ENCODE measurements around the gene CHRNB1. TPM values are rescaled to one million over a fixed set of nuclear protein-coding genes. Genes with fewer than 3 reads are reported as not detected.

Gene CHRNB1
- total and polyA plus RNA-seq, 10 of the 15 experiments (the other 5 are each of a cell fraction or from before 2014, with no cell fraction given) = 5.8 to 14.8 (median 11.3) TPM

DNA sequence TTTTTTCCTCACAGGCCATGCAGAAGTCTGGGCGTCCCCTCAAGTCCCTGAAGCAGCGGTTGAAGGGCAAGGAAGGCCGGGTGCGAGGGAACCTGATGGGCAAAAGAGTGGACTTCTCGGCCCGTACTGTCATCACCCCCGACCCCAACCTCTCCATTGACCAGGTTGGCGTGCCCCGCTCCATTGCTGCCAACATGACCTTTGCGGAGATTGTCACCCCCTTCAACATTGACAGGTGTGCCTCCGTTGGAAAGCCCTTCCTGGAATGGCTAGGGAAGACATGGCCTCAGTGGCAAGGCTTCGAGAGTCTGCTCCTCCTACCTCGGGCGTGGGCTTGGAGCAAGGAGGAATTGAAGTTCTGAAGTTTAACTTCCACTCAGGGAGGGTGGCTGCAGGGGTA, 52.8 kb downstream of the CHRNB1 start:
- H3K36me3 ChIP-seq (ENCODE audit: control insufficient read depth in 2 of 2, insufficient read depth in 2 of 2, low read length in 1 of 2) = peaks cover 48 to 53% of the 10 kb centered on the region in 2 experiments
- H3K9ac ChIP-seq (ENCODE audit: control insufficient read depth, insufficient read depth, low read length) = no peak overlapping the region
- CTCF ChIA-PET = interaction anchor here (0.7 kb wide), 1 partner anchor 17 kb away, joined by 3 read pairs; no protein-coding TSS in a partner anchor
- no peak for FAIRE-seq
- BruUV-seq (replicated peaks) = no TSS peak
- 95% methylated on average over 14 of the region's 14 CpGs for WGBS (ENCODE audit: insufficient coverage, insufficient replicate concordance, low lambda C conversion rate, missing lambda C conversion rate)
- ATAC-seq = no peak
- DNase-seq (ENCODE audit: low read depth, low spot score) = no peak
- H2AFZ ChIP-seq (ENCODE audit: control insufficient read depth, low read depth, low read length) = no peak overlapping the region
- intact Hi-C loops (cut with micrococcal nuclease; ENCODE audit: unreplicated experiment) (no loop called here), in situ Hi-C loops (cut with MboI) (no loop called here)
- no peak overlapping the region for H3K4me2 ChIP-seq (ENCODE audit: control insufficient read depth, insufficient read depth)
- peaks cover 22% of the 10 kb centered on the region for H3K79me2 ChIP-seq (ENCODE audit: control insufficient read depth, insufficient read depth, low read length)
- no peaks in the 10 kb centered on the region for H3K27me3 ChIP-seq (replicated peaks in 1 of 2; ENCODE audit: control insufficient read depth in 2 of 2, insufficient read depth in 2 of 2, low read length in 1 of 2)
- H3K4me1 ChIP-seq (ENCODE audit: control insufficient read depth, insufficient read depth, low read length) = no peaks in the 10 kb centered on the region
- POLR2A ChIA-PET = interaction anchor here (0.6 to 1.1 kb wide), 2 partner anchors 54 to 57 kb away, joined by 3 read pairs; no protein-coding TSS in a partner anchor
- H3K27ac ChIP-seq (ENCODE audit: control insufficient read depth, insufficient read depth) = no peak overlapping the region
- RAD21 ChIA-PET (ENCODE audit: unreplicated experiment) = no interaction called here
- no peaks in the 10 kb centered on the region for H3K9me3 ChIP-seq (replicated peaks; ENCODE audit: control insufficient read depth, insufficient read depth, low read length)
- H4K20me1 ChIP-seq (ENCODE audit: control insufficient read depth, insufficient read depth) = peaks cover 7% of the 10 kb centered on the region
- no peak overlapping the region for H3K4me3 ChIP-seq
- SMC1A ChIA-PET (ENCODE audit: uncharacterized antibody, unreplicated experiment) = interaction anchor here (0.9 kb wide), 1 partner anchor 11 kb away, joined by 3 read pairs; no protein-coding TSS in a partner anchor
- no peak for TF ChIP-seq ZNF622 (IDR thresholded peaks at IDR 0.05)
- TF ChIP-seq, protein P1, sequence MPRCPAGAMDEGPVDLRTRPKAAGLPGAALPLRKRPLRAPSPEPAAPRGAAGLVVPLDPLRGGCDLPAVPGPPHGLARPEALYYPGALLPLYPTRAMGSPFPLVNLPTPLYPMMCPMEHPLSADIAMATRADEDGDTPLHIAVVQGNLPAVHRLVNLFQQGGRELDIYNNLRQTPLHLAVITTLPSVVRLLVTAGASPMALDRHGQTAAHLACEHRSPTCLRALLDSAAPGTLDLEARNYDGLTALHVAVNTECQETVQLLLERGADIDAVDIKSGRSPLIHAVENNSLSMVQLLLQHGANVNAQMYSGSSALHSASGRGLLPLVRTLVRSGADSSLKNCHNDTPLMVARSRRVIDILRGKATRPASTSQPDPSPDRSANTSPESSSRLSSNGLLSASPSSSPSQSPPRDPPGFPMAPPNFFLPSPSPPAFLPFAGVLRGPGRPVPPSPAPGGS (IDR thresholded peaks at IDR 0.05; ENCODE audit: borderline replicate concordance, insufficient read depth, low read depth, low read length, poor library complexity, severe bottlenecking) = no peak
- no peak for TF ChIP-seq CEBPB (IDR thresholded peaks at IDR 0.05; ENCODE audit: borderline replicate concordance in 1 of 2, low read depth in 2 of 2, low read length in 2 of 2)
- TF ChIP-seq NRF1 (conservative IDR thresholded peaks at IDR 0.05; ENCODE audit: low read depth, low read length) = no peak
- TF ChIP-seq, protein P2, sequence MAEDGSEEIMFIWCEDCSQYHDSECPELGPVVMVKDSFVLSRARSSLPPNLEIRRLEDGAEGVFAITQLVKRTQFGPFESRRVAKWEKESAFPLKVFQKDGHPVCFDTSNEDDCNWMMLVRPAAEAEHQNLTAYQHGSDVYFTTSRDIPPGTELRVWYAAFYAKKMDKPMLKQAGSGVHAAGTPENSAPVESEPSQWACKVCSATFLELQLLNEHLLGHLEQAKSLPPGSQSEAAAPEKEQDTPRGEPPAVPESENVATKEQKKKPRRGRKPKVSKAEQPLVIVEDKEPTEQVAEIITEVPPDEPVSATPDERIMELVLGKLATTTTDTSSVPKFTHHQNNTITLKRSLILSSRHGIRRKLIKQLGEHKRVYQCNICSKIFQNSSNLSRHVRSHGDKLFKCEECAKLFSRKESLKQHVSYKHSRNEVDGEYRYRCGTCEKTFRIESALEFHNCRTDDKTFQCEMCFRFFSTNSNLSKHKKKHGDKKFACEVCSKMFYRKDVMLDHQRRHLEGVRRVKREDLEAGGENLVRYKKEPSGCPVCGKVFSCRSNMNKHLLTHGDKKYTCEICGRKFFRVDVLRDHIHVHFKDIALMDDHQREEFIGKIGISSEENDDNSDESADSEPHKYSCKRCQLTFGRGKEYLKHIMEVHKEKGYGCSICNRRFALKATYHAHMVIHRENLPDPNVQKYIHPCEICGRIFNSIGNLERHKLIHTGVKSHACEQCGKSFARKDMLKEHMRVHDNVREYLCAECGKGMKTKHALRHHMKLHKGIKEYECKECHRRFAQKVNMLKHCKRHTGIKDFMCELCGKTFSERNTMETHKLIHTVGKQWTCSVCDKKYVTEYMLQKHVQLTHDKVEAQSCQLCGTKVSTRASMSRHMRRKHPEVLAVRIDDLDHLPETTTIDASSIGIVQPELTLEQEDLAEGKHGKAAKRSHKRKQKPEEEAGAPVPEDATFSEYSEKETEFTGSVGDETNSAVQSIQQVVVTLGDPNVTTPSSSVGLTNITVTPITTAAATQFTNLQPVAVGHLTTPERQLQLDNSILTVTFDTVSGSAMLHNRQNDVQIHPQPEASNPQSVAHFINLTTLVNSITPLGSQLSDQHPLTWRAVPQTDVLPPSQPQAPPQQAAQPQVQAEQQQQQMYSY (CRISPR knock-in tag; IDR thresholded peaks at IDR 0.05) = no peak
- TF ChIP-seq, protein P3, sequence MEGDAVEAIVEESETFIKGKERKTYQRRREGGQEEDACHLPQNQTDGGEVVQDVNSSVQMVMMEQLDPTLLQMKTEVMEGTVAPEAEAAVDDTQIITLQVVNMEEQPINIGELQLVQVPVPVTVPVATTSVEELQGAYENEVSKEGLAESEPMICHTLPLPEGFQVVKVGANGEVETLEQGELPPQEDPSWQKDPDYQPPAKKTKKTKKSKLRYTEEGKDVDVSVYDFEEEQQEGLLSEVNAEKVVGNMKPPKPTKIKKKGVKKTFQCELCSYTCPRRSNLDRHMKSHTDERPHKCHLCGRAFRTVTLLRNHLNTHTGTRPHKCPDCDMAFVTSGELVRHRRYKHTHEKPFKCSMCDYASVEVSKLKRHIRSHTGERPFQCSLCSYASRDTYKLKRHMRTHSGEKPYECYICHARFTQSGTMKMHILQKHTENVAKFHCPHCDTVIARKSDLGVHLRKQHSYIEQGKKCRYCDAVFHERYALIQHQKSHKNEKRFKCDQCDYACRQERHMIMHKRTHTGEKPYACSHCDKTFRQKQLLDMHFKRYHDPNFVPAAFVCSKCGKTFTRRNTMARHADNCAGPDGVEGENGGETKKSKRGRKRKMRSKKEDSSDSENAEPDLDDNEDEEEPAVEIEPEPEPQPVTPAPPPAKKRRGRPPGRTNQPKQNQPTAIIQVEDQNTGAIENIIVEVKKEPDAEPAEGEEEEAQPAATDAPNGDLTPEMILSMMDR (IDR thresholded peaks at IDR 0.05 in 2 of 3, conservative IDR thresholded peaks at IDR 0.05 in 1 of 3; ENCODE audit: control insufficient read depth in 2 of 3, extremely low read depth in 1 of 3, insufficient read depth in 1 of 3, low read depth in 3 of 3, low read length in 3 of 3) = no peak
- TF ChIP-seq, protein P4, sequence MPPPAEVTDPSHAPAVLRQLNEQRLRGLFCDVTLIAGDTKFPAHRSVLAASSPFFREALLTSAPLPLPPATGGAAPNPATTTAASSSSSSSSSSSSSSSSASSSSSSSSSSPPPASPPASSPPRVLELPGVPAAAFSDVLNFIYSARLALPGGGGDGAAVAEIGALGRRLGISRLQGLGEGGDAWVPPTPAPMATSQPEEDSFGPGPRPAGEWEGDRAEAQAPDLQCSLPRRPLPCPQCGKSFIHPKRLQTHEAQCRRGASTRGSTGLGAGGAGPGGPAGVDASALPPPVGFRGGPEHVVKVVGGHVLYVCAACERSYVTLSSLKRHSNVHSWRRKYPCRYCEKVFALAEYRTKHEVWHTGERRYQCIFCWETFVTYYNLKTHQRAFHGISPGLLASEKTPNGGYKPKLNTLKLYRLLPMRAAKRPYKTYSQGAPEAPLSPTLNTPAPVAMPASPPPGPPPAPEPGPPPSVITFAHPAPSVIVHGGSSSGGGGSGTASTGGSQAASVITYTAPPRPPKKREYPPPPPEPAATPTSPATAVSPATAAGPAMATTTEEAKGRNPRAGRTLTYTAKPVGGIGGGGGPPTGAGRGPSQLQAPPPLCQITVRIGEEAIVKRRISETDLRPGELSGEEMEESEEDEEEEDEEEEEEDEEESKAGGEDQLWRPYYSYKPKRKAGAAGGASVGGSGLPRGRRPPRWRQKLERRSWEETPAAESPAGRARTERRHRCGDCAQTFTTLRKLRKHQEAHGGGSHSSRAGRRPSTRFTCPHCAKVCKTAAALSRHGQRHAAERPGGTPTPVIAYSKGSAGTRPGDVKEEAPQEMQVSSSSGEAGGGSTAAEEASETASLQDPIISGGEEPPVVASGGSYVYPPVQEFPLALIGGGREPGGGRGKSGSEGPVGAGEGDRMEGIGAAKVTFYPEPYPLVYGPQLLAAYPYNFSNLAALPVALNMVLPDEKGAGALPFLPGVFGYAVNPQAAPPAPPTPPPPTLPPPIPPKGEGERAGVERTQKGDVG (CRISPR knock-in tag; IDR thresholded peaks at IDR 0.05) = no peak
- no peak for TF ChIP-seq MEF2B (IDR thresholded peaks at IDR 0.05; ENCODE audit: partially characterized antibody, poor library complexity, severe bottlenecking)
- TF ChIP-seq EP300 (IDR thresholded peaks at IDR 0.05; ENCODE audit: borderline replicate concordance in 1 of 2, control insufficient read depth in 1 of 2, low read depth in 2 of 2, low read length in 2 of 2) = no peak
- no peak for TF ChIP-seq KLF5 (IDR thresholded peaks at IDR 0.05; ENCODE audit: partially characterized antibody)
- no peak for TF ChIP-seq BACH1 (IDR thresholded peaks at IDR 0.05; ENCODE audit: borderline replicate concordance)

All from GM12878 (cell line).